Astrocyte of the cerebellum (primary cell): ENCODE results near the gene DCAF7.

Source experiments
- DNase-seq: peaks from one replicate; pipeline ENCODE4 v3.0.0-alpha.2; 2011; ENCODE audit warnings: low read depth
- H3K4me3 ChIP-seq: 2 replicates; pipeline ENCODE4 v1.5.1; 2011; ENCODE audit warnings: mild to moderate bottlenecking, low read depth, low read length, moderate library complexity
- in situ Hi-C: cut with HindIII; loops from 2 replicates; pipeline ENCODE4 v1.10.0; 2017; ENCODE audit warnings: low sequenced_read_pairs
- TF ChIP-seq, protein P1 (sequence below): IDR thresholded peaks from 2 replicates; pipeline ENCODE4 v1.5.1; 2012; ENCODE audit warnings: low read length, low read depth, moderate library complexity, mild to moderate bottlenecking; ENCODE audit errors: missing control alignments

The DCAF7 gene

DNA sequence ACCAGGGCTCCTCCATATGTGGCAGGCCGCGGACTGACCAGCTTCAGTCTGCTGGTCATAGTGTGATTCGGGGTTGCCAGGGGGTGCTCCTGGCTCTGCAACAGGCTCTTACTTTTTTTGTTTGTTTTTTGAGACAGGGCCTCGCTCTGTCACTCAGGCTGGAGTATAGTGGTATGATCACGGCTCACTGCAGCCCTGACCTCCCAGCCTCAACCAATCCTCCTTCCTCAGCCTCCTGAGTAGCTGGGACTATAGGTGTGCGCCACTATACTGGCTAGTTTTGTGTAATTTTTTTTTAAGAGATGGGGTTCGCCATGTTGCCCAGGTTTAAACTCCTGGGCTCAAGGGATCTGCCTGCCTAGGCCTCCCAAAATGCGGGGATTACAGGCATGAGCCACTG lies 38.9 kb upstream of the DCAF7 start:
- DNase-seq: no peak
- in situ Hi-C loops: no loop called here
- TF ChIP-seq, protein P1, sequence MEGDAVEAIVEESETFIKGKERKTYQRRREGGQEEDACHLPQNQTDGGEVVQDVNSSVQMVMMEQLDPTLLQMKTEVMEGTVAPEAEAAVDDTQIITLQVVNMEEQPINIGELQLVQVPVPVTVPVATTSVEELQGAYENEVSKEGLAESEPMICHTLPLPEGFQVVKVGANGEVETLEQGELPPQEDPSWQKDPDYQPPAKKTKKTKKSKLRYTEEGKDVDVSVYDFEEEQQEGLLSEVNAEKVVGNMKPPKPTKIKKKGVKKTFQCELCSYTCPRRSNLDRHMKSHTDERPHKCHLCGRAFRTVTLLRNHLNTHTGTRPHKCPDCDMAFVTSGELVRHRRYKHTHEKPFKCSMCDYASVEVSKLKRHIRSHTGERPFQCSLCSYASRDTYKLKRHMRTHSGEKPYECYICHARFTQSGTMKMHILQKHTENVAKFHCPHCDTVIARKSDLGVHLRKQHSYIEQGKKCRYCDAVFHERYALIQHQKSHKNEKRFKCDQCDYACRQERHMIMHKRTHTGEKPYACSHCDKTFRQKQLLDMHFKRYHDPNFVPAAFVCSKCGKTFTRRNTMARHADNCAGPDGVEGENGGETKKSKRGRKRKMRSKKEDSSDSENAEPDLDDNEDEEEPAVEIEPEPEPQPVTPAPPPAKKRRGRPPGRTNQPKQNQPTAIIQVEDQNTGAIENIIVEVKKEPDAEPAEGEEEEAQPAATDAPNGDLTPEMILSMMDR: no peak
- H3K4me3 ChIP-seq: no peak overlapping the region

DNA sequence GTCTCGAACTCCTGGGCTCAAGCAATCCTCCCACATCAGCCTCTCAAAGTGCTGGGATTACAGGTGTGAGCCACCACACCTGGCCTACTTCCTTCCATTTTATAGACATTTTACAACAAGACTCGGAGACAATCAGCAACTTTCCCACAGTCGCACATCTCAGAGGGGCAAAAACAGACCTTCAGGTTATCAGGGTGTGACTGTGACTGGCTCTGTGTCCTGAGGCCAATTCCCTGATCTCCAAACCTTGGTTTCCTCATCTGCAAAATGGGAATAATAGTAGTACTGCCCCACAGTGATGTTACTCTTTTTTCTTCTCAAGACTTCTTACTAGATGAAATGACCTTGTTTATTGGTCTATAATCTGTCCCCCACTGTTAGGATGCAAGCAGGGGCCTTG lies 37.9 kb upstream of the DCAF7 start:
- TF ChIP-seq, protein P1: no peak
- no peak overlapping the region for H3K4me3 ChIP-seq
- no peak for DNase-seq
- in situ Hi-C loops: no loop called here

DNA sequence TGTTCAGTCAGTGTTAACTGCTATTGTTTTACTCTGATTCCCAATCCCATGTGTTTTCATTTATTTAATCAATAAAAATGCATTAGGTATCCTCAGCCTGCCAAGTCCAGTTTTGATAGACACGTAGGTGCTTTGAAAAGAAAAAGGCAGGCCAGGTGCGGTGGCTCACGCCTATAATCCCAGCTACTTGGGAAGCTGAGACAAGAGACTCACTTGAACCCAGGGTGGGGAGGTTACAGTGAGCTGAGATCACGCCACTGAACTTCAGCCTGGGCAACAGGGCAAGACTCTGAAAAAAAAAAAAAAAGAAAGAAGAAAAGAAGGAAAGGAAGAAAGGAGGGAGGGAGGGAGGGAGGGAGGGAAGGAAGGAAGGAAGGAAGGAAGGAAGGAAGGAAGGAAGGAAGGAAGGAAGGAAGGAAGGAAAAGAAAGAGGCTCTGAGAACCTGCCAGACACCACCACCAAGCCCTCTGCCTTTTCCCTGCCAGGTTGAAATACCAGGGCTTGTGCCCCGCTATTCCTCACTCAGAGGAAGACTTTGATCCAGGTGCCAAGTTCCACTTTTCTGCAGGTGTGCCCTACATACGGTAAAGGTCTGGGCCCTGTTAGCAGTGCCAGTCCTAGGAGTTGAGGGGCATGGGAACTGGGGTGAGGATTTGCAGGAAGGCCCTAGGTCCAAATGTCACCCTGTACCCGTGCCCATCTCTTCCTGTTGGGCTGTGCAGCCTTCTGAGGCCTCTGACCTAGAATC lies 37.2 kb upstream of the DCAF7 start:
- in situ Hi-C loops: no loop called here
- no peak overlapping the region for H3K4me3 ChIP-seq
- no peak for DNase-seq
- TF ChIP-seq, protein P1: no peak

DNA sequence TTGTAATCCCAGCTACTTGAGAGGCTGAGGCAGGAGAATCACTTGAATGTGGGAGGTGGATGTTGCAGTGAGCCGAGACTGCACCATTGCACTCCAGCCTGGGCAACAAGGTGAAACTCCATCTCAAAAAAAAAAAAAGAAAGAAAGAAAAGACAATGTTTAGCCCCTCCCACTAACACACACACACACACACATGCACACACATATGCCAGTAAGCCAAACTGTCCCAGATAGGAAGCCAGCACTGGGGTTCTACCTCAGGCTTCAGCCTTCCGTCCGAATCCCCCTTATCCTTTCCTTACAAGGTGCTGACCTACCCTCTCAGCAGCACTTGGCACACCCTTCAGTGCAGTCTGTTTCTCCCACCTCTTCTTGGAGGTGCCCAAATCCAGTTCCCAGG lies 35.8 kb upstream of the DCAF7 start:
- in situ Hi-C loops: no loop called here
- DNase-seq: no peak
- TF ChIP-seq, protein P1: no peak

DNA sequence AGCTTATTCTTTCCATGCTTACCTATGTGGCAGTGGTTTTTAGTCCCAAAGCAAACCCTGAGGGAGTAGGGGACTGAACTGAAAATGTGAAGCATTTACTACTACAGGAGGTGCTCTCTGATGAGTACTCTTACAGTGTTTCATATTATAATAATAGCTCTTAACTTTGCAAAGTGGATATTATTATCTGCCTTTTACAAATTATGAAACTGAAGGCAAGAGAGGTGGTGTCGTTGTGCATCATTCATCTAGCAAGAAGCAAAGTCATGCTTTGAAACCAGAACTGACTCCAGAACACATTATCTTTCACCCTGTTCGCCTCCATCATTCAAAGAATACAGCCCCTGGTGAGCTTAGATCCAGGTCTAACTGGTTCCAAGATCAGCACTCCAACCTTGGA lies 35.3 kb upstream of the DCAF7 start:
- in situ Hi-C loops: no loop called here
- TF ChIP-seq, protein P1: no peak
- no peak for DNase-seq
- no peak overlapping the region for H3K4me3 ChIP-seq

More for the DNA sequence above, 35.8 kb upstream of the DCAF7 start:
- H3K4me3 ChIP-seq: no peak overlapping the region

DNA sequence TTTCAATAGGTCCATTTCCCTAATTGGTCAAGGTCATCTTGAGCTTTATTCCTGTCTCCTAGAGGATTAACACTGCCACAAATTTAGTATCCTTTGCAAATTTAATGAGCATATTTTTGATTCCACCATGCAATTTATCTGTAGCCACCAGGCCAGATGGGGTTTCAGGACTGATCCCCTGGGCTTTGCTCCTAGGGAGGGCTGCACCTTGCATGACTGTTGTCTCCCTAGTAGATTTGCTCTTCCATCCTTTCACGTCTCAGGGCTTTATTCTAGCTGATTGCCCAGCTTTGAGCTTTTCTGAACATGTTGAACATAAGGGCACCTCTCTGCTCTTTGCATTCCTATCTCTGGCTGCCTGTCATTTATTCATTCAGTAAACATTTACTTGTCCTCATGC lies 34.9 kb upstream of the DCAF7 start:
- in situ Hi-C loops: no loop called here
- TF ChIP-seq, protein P1: no peak
- H3K4me3 ChIP-seq: no peak overlapping the region
- no peak for DNase-seq
